ENCODE measurements around the gene ASCC3.
A peak's percentile ranks its signal among the peaks of the same experiment; 100 is the strongest.

The ASCC3 gene

GRCh38 chr6:100889351-100889750, 8.2 kb upstream of the ASCC3 start:
- TF ChIP-seq TEAD4 (IDR thresholded peaks at IDR 0.05) (no peak), YY1 (IDR thresholded peaks at IDR 0.05; ENCODE audit: low read depth) (no peak), CEBPB (IDR thresholded peaks at IDR 0.05) (no peak), TAF1 (IDR thresholded peaks at IDR 0.05; ENCODE audit: low read depth) (no peak), RAD21 (IDR thresholded peaks at IDR 0.05; ENCODE audit: low read depth) (no peak), FOXM1 (IDR thresholded peaks at IDR 0.05; ENCODE audit: borderline replicate concordance, low read depth) (no peak)

- peak; percentile 52 for TF ChIP-seq TEAD4 (IDR thresholded peaks at IDR 0.05)
- no peak for TF ChIP-seq CREB1 (IDR thresholded peaks at IDR 0.05; ENCODE audit: low read depth)
These were observed 4.9 kb upstream of the ASCC3 start for GRCh38 chr6:100886076-100886475.

GRCh38 chr6:100883347-100883746, 2.2 kb upstream of the ASCC3 start:
- TF ChIP-seq NFIC (IDR thresholded peaks at IDR 0.05) (no peak), YY1 (IDR thresholded peaks at IDR 0.05; ENCODE audit: low read depth) (no peak), CEBPB (IDR thresholded peaks at IDR 0.05) (peak; percentile 55; the same call in 1 of the 2 replicates), TAF1 (IDR thresholded peaks at IDR 0.05; ENCODE audit: low read depth) (no peak)

- TF ChIP-seq YY1 (IDR thresholded peaks at IDR 0.05; ENCODE audit: low read depth) (no peak), REST (IDR thresholded peaks at IDR 0.05; ENCODE audit: low read depth) (no peak), TEAD4 (IDR thresholded peaks at IDR 0.05) (no peak), CREB1 (IDR thresholded peaks at IDR 0.05; ENCODE audit: low read depth) (no peak), FOXM1 (IDR thresholded peaks at IDR 0.05; ENCODE audit: borderline replicate concordance, low read depth) (no peak), RAD21 (IDR thresholded peaks at IDR 0.05; ENCODE audit: low read depth) (no peak), EP300 (IDR thresholded peaks at IDR 0.05; ENCODE audit: borderline replicate concordance) (no peak), MAX (IDR thresholded peaks at IDR 0.05) (no peak), ZBTB7A (IDR thresholded peaks at IDR 0.05; ENCODE audit: low read depth) (no peak), USF1 (IDR thresholded peaks at IDR 0.05) (no peak), TCF12 (IDR thresholded peaks at IDR 0.05; ENCODE audit: low read depth) (no peak), EGR1 (IDR thresholded peaks at IDR 0.05) (no peak), NFIC (IDR thresholded peaks at IDR 0.05) (no peak), CEBPB (IDR thresholded peaks at IDR 0.05) (no peak), TAF1 (IDR thresholded peaks at IDR 0.05; ENCODE audit: low read depth) (no peak)
These were observed 545 bp upstream of the ASCC3 start for GRCh38 chr6:100881707-100882040.

- TF ChIP-seq EP300 (IDR thresholded peaks at IDR 0.05; ENCODE audit: borderline replicate concordance) (no peak), CREB1 (IDR thresholded peaks at IDR 0.05; ENCODE audit: low read depth) (no peak), TEAD4 (IDR thresholded peaks at IDR 0.05) (no peak), REST (IDR thresholded peaks at IDR 0.05; ENCODE audit: low read depth) (no peak), CEBPB (IDR thresholded peaks at IDR 0.05) (peak; percentile 96), TCF12 (IDR thresholded peaks at IDR 0.05; ENCODE audit: low read depth) (no peak)
These were observed 828 bp downstream of the ASCC3 start for GRCh38 chr6:100880149-100880852.

GRCh38 chr6:100879317-100879716, 1.8 kb downstream of the ASCC3 start:
- TF ChIP-seq ZBTB7A (IDR thresholded peaks at IDR 0.05; ENCODE audit: low read depth) (no peak), FOXM1 (IDR thresholded peaks at IDR 0.05; ENCODE audit: borderline replicate concordance, low read depth) (no peak), TCF12 (IDR thresholded peaks at IDR 0.05; ENCODE audit: low read depth) (no peak), REST (IDR thresholded peaks at IDR 0.05; ENCODE audit: low read depth) (no peak), TEAD4 (IDR thresholded peaks at IDR 0.05) (no peak), NFIC (IDR thresholded peaks at IDR 0.05) (no peak), TAF1 (IDR thresholded peaks at IDR 0.05; ENCODE audit: low read depth) (no peak), EGR1 (IDR thresholded peaks at IDR 0.05) (no peak), USF1 (IDR thresholded peaks at IDR 0.05) (no peak), RAD21 (IDR thresholded peaks at IDR 0.05; ENCODE audit: low read depth) (no peak), YY1 (IDR thresholded peaks at IDR 0.05; ENCODE audit: low read depth) (no peak), CREB1 (IDR thresholded peaks at IDR 0.05; ENCODE audit: low read depth) (no peak), EP300 (IDR thresholded peaks at IDR 0.05; ENCODE audit: borderline replicate concordance) (no peak)
